Stimulated activated CD4-positive, alpha-beta T cell treated with anti-CD3 and anti-CD28 coated beads, Interleukin-12 subunit alpha, Interleukin-12 subunit beta, amount 100 ng/mL, for 4 hours (primary cell): ENCODE results near the gene SLC10A1.
A peak's percentile ranks its signal among the peaks of the same experiment; 100 is the strongest.
"Not testable (repeated sequence)": the region's sequence is repeated elsewhere in the genome, so short reads cannot be mapped to it uniquely, and the experiment has no call there.

Experiments used
- DNase-seq: peaks from one replicate; pipeline ENCODE4 v3.0.0-alpha.2; 2020

The SLC10A1 gene

DNA sequence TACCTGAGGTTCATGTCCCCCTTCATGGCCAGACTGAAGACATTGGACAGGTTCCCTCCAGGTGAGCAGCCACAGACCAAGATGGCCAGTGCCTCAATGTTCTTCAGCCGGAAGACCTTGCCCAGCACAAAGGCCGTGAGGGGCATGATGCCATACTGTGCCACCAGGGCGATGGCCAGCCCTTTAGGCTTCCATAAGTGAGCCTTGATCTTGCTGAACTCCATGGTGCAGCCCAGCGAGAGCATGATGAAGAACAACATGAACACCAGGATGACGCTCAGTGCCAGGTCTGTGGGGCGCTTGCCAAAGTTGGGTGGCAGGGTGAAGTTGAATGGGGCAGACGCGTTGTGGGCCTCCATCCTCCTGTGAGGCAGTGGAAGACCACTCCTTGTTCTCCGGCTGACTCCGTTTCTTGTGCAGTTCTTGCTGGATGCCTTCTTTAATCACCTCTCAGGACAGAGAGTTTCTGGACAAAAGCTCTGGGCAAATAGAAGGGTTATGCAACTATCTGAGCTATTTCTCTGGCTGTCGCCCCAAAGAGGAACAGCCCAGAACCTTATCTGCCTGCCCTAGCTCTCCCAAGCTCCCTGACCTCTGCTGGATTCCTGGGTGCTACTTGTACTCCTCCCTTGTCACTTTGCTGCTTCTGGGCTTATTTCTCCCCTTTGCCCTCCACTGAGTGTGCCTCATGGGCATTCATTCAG is at the start of gene SLC10A1:
SLC10A1 (minus strand) TSS at position 445 of the 704 bp plus-strand sequence; CDS start at position 359, 86 bp downstream.
- no peak for DNase-seq

DNA sequence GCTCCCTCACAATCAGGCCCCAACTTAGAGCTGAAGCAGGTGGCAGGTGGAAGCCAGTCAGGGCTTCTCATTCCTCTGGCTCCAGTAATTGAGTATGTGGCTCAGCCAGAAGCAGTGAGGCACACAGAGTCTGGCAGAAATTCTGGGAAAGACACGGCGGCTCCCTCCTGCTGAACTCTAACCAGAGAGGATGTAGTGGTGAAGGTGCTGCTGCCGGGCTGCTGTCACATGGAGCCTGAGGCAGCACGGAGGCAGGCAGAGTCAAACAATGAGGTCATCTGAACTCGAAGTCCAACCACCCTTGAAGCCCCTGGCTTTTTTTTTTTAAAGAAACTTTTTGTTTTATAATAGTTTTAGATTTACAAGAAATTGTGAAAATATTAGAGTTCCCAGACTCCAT is 48.7 kb upstream of the SLC10A1 start:
- DNase-seq = no peak

GRCh38 chr14:69845050-69845581 is 48.1 kb upstream of the SLC10A1 start:
- no peak for DNase-seq

- DNase-seq = no peak
These were observed 47.1 kb upstream of the SLC10A1 start for GRCh38 chr14:69844171-69844570.

GRCh38 chr14:69842686-69843420 is 45.8 kb upstream of the SLC10A1 start:
- DNase-seq = no peak

DNA sequence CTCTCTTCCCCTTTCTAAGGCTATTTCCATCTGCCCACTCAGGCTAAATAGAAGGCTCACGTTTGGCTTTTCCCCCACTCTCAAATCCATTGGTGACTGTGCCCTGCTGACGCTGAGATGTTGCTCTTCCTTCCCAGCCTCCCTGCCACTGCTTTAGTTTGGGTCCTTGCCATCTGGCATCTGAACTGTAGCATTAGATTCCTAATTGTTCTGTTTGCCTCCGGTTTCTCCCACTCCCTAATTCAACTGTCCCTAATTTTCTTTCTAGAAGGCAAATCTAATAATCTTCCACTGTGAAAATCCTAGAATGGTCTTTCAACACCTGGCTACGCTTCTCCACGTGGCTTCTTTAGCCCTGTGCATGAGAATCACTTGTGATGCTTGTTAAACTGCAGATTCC is 44.6 kb upstream of the SLC10A1 start:
- DNase-seq = no peak

- no peak for DNase-seq
These were observed 42.6 kb upstream of the SLC10A1 start for GRCh38 chr14:69839661-69840060.

DNA sequence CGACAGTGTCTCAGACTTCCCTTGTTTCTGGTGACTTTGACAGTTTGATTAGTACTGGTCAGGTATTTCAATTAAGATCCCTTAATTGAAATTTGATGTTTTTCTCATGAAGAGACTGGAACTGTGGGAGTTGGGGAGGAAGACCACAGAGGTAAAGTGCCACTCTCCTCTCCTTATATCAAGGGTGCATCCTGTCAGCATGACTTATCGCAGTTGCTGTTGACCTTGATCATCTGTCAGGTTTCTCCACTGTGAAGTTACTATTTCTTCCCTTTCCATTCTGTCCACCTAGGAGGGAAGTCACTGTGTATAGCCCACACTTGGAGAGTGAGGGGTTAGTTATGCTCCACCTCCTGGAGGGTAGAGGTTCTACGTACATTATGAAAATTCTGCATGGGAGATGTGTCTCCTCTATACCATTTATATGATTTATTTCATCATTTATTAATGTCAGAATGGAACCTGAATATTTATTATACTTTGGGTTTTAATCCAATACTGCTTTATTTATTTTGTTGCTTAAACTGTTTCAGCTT is 41.9 kb upstream of the SLC10A1 start:
- DNase-seq = no peak

- DNase-seq = no peak
These were observed 31.8 kb upstream of the SLC10A1 start for GRCh38 chr14:69828879-69829278.

DNA sequence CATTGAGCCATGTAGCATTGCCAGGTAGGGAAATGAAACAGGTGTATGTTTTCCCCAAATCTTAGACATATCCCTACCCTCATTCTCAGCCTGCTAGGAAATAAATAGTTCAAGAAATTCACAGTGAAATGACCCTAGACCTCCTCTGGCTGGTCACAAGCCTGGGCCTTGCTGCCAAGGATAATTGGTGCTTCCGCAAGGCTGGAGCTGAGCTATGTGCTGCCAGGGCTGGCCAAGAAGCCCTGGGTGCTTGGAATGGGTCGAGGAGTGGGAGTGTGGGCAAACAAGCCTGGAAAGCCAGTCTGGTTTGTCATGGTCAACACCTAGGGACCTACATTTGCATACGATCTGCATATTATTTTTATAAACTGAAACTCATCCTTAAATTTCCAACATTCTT is 31.3 kb upstream of the SLC10A1 start:
- no peak for DNase-seq

DNA sequence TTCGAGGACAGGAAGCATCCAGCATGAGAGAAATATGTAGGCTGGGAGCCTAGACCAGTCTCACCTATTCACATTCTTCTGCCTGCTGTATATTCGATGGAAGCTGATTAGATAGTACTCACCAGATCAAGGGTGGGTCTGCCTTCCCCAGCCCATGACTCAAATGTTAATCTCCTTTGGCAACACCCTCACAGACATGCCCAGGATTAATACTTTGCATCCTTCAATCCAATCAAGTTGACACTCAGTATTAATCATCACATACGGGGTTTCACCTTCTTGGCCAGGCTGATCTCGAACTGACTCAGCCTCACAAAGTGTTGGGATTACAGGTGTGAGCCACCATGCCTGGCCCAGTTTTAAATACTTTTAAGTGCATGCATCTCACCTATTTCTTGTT is 30.5 kb upstream of the SLC10A1 start:
- no peak for DNase-seq

DNA sequence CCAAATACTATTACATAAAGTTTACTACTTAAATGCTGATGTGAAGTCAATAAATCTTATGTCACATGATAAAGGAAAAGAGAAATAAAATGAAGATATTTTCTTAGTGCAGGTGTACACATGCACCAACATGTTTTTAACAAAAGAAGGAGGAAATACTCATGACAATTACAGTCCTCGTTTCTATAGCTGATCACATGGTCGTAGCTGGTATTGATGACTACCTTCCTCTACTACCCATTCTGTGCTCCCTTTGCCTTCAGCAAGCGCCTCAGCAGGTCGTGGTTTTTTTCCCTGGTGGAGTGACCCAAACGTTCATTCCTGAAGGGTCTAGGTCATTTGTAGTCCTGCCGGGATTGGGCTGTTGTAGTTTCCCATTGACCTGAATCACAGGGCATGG is 25.4 kb upstream of the SLC10A1 start:
- no peak for DNase-seq

GRCh38 chr14:69820991-69821390 is 23.9 kb upstream of the SLC10A1 start:
- no peak for DNase-seq

DNA sequence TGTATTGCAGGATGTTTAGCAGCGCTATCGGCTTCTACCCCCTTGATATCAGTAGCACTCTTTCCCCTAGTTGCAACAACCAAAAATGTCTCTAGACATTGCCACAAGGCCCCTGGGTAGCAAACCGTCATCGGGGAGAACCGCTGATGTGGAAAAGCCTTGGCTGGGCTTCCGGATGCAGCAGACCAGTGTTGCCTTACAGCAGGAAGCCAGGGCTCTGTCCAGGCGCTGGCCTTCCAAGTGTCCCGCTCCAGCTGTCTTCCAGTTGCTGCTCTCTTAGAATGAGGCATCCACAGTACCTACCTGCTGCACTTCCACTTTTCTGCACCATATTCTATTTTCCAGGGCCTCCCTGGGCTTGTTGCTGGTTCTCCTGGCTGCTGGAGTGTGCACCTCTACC is 22.6 kb upstream of the SLC10A1 start:
- no peak for DNase-seq

GRCh38 chr14:69818758-69819191 is 21.7 kb upstream of the SLC10A1 start:
- peak; percentile 10 for DNase-seq

DNA sequence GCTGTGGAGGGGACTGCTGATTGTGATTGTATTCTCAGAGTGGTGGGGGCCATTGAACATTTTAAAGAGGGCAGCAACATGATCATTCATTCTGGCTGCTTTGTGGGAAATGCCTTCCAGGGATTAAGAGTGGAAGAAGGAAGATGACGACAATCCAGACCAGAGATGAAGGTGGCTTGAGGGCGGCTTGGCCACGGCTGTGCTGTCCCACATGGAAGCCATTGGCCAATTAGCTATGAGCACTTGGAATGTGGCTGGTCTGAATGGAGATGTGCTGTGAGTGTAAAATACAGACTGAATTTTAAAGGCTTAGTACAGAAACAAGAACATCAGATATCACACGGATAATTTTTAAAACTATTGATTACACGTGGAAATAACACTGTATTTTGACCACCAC is 19.2 kb upstream of the SLC10A1 start:
- DNase-seq = no peak

DNA sequence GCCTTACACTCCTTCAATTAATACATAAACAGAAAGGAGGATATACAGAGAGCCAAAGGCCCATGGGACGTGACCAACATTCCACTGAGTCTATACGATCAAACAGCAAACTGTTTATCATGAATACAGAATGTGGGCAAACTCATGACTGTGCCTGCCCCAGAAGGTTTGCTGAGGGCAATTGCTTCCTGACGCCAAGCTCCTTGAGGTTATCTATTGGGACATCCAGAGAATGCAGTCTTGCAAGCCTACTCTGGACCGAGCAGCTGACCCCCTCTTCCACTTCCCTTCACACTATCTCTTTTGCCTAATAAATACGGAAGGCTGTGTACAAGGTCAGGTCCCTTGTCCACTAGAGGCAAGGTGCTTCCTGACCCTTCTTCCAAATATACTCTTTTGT is 18.5 kb upstream of the SLC10A1 start:
- DNase-seq = no peak

DNA sequence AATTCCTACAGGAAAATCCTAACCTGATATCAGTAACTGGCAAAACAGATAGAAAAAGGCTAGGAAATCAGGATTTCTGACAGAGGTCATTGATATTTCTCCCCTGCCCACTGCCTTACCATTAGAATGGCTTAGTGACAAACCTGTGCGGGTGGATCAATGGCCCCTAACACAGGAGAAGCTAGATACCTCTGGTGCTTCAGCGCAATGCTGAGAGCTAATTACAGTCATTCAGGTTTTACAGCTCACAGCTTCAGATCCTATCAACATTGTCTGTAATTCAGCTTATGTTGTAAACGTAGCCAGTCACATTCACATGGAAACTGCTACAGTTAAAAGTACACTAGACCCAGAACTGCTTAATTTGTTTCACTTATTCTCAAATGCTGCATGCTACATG is 17.4 kb upstream of the SLC10A1 start:
- no peak for DNase-seq

DNA sequence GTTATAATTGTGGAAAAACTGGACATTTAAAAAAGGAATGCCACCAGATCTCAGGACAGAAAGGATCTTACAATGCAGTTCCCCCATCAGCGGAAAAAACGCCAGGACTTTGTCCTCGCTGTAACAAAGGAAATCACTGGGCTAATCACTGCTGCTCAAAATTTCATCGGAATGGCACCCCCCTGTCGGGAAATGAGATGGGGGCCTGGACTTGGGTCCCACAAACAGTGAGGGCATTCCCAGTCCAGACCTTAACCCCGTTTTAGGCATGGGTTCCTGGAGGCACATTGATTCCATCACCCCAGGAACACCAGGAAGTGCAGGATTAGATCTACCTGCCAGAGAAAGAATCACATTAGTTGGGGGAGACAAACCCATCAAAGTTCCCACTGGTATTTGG is 16.3 kb upstream of the SLC10A1 start:
- not testable (repeated sequence) for DNase-seq

GRCh38 chr14:69812711-69813110 is 15.7 kb upstream of the SLC10A1 start:
- DNase-seq = no peak

DNA sequence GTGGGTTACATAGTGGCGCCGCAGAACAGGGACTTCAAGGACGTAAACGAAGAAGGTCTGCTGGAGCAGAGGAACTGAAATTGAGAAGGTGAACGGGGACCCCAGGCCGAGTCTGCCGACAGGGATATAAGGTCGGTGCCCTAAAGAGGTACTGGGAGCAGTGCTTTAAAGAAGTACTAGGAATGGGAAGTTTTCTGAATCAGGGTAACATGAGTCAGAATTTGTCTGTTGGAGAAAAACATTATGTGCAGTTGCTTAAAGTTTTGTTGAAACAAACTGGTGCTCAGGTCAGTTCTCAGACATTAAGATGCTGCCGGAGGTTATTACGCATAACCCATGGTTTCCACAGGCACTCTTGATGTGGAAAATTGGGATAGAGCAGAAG is 14.8 kb upstream of the SLC10A1 start:
- no peak for DNase-seq

DNA sequence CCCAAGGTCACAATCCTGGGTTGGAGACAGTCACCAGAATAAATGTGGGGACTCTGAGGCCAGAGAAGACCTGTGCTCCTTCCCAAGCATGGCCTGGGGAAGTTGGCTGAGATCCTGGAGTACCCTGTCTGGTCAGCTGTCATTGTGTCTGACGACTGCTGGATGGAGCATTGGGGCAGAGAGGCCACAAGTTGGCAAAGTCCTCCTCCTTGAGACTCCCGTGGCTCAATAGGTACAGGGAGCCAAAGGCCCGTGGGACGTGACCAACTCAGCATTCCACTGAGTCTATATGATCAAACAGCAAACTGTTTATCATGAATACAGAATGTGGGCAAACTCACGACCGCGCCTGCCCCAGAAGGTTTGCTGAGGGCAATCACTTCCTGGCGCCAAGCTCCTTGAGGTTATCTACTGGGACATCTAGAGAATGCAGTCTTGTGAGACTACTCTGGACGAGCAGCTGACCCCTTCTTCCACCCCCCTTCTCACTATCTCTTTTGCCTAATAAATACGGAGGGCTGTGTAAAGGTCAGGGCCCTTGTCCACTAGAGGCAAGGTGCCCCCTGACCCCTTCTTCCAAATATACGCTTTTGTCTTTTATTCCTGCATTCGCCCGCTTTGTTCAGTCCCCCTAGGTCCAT is 14.3 kb upstream of the SLC10A1 start:
- DNase-seq = no peak
